GM12873 (cell line): ENCODE data around the gene SLC44A3.

Source experiments
- TF ChIP-seq, protein P1 (sequence below): IDR thresholded peaks from 2 replicates; pipeline ENCODE4 v1.5.1; 2012; ENCODE audit warnings: low read depth, mild to moderate bottlenecking, moderate library complexity, low read length, control low read depth; ENCODE audit not compliant: insufficient read depth; ENCODE audit errors: missing control alignments

The SLC44A3 gene

GRCh38 chr1:94799206-94799605 is 21.0 kb upstream of the SLC44A3 start:
- TF ChIP-seq, protein P1, sequence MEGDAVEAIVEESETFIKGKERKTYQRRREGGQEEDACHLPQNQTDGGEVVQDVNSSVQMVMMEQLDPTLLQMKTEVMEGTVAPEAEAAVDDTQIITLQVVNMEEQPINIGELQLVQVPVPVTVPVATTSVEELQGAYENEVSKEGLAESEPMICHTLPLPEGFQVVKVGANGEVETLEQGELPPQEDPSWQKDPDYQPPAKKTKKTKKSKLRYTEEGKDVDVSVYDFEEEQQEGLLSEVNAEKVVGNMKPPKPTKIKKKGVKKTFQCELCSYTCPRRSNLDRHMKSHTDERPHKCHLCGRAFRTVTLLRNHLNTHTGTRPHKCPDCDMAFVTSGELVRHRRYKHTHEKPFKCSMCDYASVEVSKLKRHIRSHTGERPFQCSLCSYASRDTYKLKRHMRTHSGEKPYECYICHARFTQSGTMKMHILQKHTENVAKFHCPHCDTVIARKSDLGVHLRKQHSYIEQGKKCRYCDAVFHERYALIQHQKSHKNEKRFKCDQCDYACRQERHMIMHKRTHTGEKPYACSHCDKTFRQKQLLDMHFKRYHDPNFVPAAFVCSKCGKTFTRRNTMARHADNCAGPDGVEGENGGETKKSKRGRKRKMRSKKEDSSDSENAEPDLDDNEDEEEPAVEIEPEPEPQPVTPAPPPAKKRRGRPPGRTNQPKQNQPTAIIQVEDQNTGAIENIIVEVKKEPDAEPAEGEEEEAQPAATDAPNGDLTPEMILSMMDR, result no peak

DNA sequence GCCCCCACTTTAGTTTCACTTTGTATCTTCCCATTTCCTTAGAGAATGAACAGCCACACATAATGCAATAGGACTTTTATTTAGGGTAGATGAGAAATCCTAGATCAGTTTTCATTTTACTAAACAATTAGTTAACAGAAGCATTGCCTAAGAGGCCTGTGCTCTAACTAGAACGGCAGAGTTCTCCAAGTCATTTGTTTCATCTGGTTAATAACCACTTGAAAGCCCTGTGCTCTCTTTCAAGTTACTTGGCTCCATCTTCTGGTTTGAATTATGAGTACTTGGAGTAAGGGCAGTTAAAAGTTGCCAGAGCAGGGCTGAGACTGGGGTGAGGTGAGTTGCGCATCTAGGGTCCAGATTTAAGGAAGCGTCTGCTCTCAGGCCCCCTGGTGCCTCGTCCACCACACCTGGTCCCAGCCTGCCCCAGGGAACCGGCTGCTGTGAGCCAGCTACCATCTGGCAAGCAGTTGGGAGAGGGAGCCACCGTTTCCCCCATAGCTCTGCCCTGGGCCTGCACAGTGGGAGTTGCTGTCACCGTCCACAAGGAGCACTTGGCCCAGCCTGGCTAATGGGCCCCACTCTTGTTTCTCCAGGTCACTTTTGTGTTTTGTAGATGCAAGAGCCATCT is 18.1 kb upstream of the SLC44A3 start:
- TF ChIP-seq, protein P1, result peak; percentile 36

GRCh38 chr1:94803106-94803505 is 17.1 kb upstream of the SLC44A3 start:
- TF ChIP-seq, protein P1, result no peak

DNA sequence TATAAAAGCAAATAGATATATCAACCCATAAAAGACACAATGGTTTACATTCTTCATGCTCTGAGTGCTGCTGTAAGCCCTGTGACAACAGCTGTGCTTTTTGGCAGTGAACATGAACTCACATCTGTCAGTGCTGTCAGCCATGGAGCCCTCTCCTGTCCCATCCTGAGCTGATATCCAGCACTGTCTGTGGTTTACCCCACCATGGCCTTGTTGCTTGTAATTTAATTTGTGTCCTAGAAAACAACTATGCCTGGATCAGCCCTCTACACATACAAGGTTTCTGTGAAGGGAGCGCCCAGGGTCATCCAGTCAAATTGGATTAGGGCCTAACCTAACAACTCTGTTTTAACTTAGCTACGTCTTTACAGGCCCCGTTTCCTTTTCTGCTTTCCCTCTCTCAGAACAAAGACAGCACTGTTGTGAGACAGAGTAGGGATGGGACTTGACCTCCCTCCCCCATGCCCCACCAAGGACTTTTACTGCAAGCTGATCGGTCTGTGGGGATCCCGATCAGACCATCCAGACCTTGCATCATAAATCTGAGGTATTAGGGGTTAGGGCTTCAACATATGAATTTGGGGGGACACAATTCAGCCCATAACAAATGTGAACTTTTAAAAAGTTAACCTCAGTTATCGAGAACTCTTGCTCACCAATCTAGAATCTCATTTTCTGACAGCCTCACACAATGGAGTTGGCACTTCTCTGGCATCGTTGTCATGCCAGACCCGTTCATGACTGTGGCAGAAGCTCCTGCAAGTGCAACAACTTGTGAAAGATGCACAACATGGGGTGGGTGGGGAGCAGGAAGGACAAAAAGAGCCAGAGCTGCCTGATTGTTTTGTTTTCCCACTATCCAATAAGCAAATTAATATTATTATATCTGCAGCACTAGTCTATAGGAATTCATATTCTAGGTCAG is 16.4 kb upstream of the SLC44A3 start:
- TF ChIP-seq, protein P1, result no peak

DNA sequence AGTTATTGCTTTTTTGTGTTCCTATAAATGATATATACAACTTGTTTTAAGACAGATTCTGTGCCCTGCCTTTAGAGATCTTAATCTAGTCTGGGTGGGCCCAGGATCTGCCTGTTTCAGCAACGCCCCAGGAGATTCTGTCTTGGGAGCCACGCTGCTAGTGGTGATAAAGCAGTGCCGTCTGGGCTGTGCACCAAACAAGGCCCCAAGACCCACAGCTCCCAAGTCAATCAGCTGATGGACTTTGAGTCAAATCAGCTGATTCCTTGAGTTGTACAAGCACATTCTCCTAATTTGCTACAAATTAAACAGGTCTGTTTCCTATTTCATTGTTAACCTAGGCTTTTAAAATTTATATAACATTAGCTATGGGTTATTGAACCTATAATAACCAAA is 15.7 kb upstream of the SLC44A3 start:
- TF ChIP-seq, protein P1, result no peak

DNA sequence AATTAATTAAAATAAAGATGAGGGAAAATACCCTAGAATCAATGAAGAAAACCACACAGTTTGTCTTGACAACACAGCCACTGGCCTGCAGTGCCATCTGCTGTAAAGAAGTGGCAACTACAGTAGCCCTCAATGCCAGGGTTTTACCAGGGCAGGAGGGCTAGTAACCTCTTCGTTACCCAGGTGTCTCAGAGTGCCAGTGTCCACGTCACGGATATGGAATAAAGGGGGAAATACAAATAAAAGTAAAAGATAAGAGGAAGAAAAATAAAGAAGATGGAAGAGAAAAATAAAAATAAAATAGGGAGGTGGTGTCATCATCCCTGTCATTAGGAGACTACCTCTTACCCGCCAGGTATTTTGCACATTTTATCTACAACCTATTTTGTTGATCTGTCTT is 14.2 kb upstream of the SLC44A3 start:
- TF ChIP-seq, protein P1, result peak; percentile 86

GRCh38 chr1:94806441-94806871 is 13.7 kb upstream of the SLC44A3 start:
- TF ChIP-seq, protein P1, result no peak
